HEK293 (cell line): ENCODE measurements around the gene FSTL4.

Experiments used
- CTCF ChIA-PET: fragments of 350-600 bp; formaldehyde crosslinking; extraction: SDS; loops from one replicate; lab custom pipeline; 2021; ENCODE audit warnings: antibody characterized with exemption; lab: Yijun Ruan, JAX
- POLR2A ChIA-PET: fragments of 300-600 bp; formaldehyde crosslinking; extraction: SDS; loops from one replicate; lab custom pipeline; 2020; ENCODE audit warnings: antibody characterized with exemption, inconsistent platforms; lab: Yijun Ruan, JAX
- H3K27ac ChIP-seq: fragments of 200-500 bp; sonication (Bioruptor generic); 2 replicates; pipeline ENCODE4 v1.5.1; 2014; ENCODE audit warnings: low read depth, low read length, control low read depth, inconsistent platforms; ENCODE audit errors: extremely low read depth
- H3K36me3 ChIP-seq, 2 experiments: fragments of 200-500 bp in 1 of 2; sonication (Bioruptor generic) in 1 of 2; 1 replicate in 1 of 2; 2 replicates in 1 of 2; pipeline ENCODE4 v1.5.1; 2014 to 2017; ENCODE audit warnings: inconsistent platforms in 2 of 2, low read length in 2 of 2; ENCODE audit not compliant: control insufficient read depth in 2 of 2, insufficient read depth in 1 of 2
- H3K4me1 ChIP-seq: fragments of 200-500 bp; sonication (Bioruptor generic); 2 replicates; pipeline ENCODE4 v1.5.1; 2014; ENCODE audit warnings: mild to moderate bottlenecking, low read length, inconsistent platforms; ENCODE audit not compliant: control insufficient read depth, insufficient read depth
- H3K4me3 ChIP-seq: 2 replicates; pipeline ENCODE4 v1.5.1; 2011; ENCODE audit warnings: low read depth, mild to moderate bottlenecking, control low read depth, low read length, moderate library complexity
- H3K9me3 ChIP-seq: fragments of 200-500 bp; sonication (Bioruptor generic); 2 replicates; pipeline ENCODE4 v1.5.1; 2014; ENCODE audit warnings: low read depth, low read length, inconsistent platforms; ENCODE audit not compliant: control insufficient read depth, insufficient read depth
- BCL11A ChIP-seq: fragments of 450-650 bp; formaldehyde crosslinking; IDR thresholded peaks from 2 replicates; pipeline ENCODE4 v1.5.1; 2016; ENCODE audit warnings: low read depth, missing biosample characterization, missing genetic modification characterization
- CTCF ChIP-seq: fragments of 450-650 bp; formaldehyde crosslinking; IDR thresholded peaks from 2 replicates; pipeline ENCODE4 v1.5.1; 2016; ENCODE audit warnings: missing biosample characterization, missing genetic modification characterization
- FEZF1 ChIP-seq: fragments of 450-650 bp; formaldehyde crosslinking; IDR thresholded peaks from 2 replicates; pipeline ENCODE4 v1.5.1; 2016; ENCODE audit warnings: missing biosample characterization, missing genetic modification characterization
- GLI2 ChIP-seq: fragments of 450-650 bp; formaldehyde crosslinking; IDR thresholded peaks from 2 replicates; pipeline ENCODE4; 2017; ENCODE audit warnings: missing biosample characterization, missing genetic modification characterization, low read depth, borderline replicate concordance
- KLF17 ChIP-seq: fragments of 450-650 bp; formaldehyde crosslinking; IDR thresholded peaks from 2 replicates; pipeline ENCODE4 v1.5.1; 2016; ENCODE audit warnings: missing biosample characterization, missing genetic modification characterization
- REST ChIP-seq: fragments of 450-650 bp; formaldehyde crosslinking; IDR thresholded peaks from 2 replicates; pipeline ENCODE4 v1.5.1; 2016; ENCODE audit warnings: missing biosample characterization, missing genetic modification characterization
- ZFP41 ChIP-seq: fragments of 450-650 bp; formaldehyde crosslinking; IDR thresholded peaks from 2 replicates; pipeline ENCODE4 v1.5.1; 2016; ENCODE audit warnings: missing biosample characterization, missing genetic modification characterization, borderline replicate concordance
- ZFP69B ChIP-seq: fragments of 450-650 bp; formaldehyde crosslinking; IDR thresholded peaks from 2 replicates; pipeline ENCODE4 v1.5.1; 2016; ENCODE audit warnings: missing biosample characterization, missing genetic modification characterization
- ZNF133 ChIP-seq: fragments of 450-650 bp; formaldehyde crosslinking; IDR thresholded peaks from 2 replicates; pipeline ENCODE4 v1.5.1; 2016; ENCODE audit warnings: missing biosample characterization, missing genetic modification characterization
- ZNF169 ChIP-seq: fragments of 450-650 bp; formaldehyde crosslinking; IDR thresholded peaks from 2 replicates; pipeline ENCODE4 v1.5.1; 2016; ENCODE audit warnings: missing biosample characterization, missing genetic modification characterization
- ZNF175 ChIP-seq: fragments of 450-650 bp; formaldehyde crosslinking; IDR thresholded peaks from 2 replicates; pipeline ENCODE4 v1.5.1; 2016; ENCODE audit warnings: missing biosample characterization, missing genetic modification characterization
- ZNF266 ChIP-seq: fragments of 450-650 bp; formaldehyde crosslinking; IDR thresholded peaks from 2 replicates; pipeline ENCODE4 v1.5.1; 2016; ENCODE audit warnings: missing biosample characterization, missing genetic modification characterization, low read depth
- ZNF280C ChIP-seq: fragments of 450-650 bp; formaldehyde crosslinking; IDR thresholded peaks from 2 replicates; pipeline ENCODE4 v1.5.1; 2016; ENCODE audit warnings: missing biosample characterization, missing genetic modification characterization
- ZNF350 ChIP-seq: fragments of 450-650 bp; formaldehyde crosslinking; IDR thresholded peaks from 2 replicates; pipeline ENCODE4 v1.5.0; 2017; ENCODE audit warnings: missing biosample characterization, mild to moderate bottlenecking, missing genetic modification characterization
- ZNF513 ChIP-seq: fragments of 450-650 bp; IDR thresholded peaks from 2 replicates; pipeline ENCODE4 v1.5.1; 2018; ENCODE audit warnings: missing biosample characterization, missing genetic modification characterization
- ZNF548 ChIP-seq: fragments of 450-650 bp; formaldehyde crosslinking; IDR thresholded peaks from 2 replicates; pipeline ENCODE4 v1.5.1; 2016; ENCODE audit warnings: missing biosample characterization, missing genetic modification characterization
- ZNF555 ChIP-seq: fragments of 450-650 bp; formaldehyde crosslinking; conservative IDR thresholded peaks from 2 replicates; pipeline ENCODE4 v1.5.1; 2017; ENCODE audit warnings: missing biosample characterization, mild to moderate bottlenecking, missing genetic modification characterization, inconsistent platforms
- ZNF560 ChIP-seq: fragments of 450-650 bp; formaldehyde crosslinking; IDR thresholded peaks from 2 replicates; pipeline ENCODE4 v1.5.1; 2017; ENCODE audit warnings: missing biosample characterization, missing genetic modification characterization, borderline replicate concordance
- ZNF776 ChIP-seq: fragments of 450-650 bp; formaldehyde crosslinking; IDR thresholded peaks from 2 replicates; pipeline ENCODE4 v1.5.0; 2017; ENCODE audit warnings: missing biosample characterization, missing genetic modification characterization, borderline replicate concordance
- ZSCAN30 ChIP-seq: fragments of 450-650 bp; IDR thresholded peaks from 2 replicates; pipeline ENCODE4 v1.5.1; 2018; ENCODE audit warnings: missing biosample characterization, mild to moderate bottlenecking, missing genetic modification characterization, moderate library complexity

FSTL4 gene

GRCh38 chr5:133409210-133409674 is 203.1 kb downstream of the FSTL4 start:
- CTCF ChIA-PET = interaction anchor here (1.3 to 1.6 kb wide), 2 partner anchors 12 to 14 kb away, joined by 3 to 4 read pairs; no protein-coding TSS in a partner anchor
- no peaks in the 10 kb centered on the region for H3K4me1 ChIP-seq
- no peak overlapping the region for H3K4me3 ChIP-seq
- POLR2A ChIA-PET = no interaction called here
- H3K9me3 ChIP-seq = no peaks in the 10 kb centered on the region
- H3K36me3 ChIP-seq = no peaks in the 10 kb centered on the region
- TF ChIP-seq ZNF169 (no peak), ZNF280C (tag by site-specific recombination) (no peak), KLF17 (tag by site-specific recombination) (no peak), ZNF266 (tag by site-specific recombination) (no peak), ZNF133 (tag by site-specific recombination) (no peak), FEZF1 (tag by site-specific recombination) (no peak), ZFP41 (tag by site-specific recombination) (no peak), BCL11A (tag by site-specific recombination) (no peak), GLI2 (no peak), ZNF175 (tag by site-specific recombination) (no peak), ZNF350 (tag by site-specific recombination) (no peak), ZSCAN30 (no peak), ZNF555 (tag by site-specific recombination) (no peak), REST (tag by site-specific recombination) (no peak)
- H3K27ac ChIP-seq = no peak overlapping the region

- H3K9me3 ChIP-seq = no peaks in the 10 kb centered on the region
- CTCF ChIA-PET = interaction anchor here (1.3 to 1.6 kb wide), 2 partner anchors 13 to 15 kb away, joined by 3 to 4 read pairs; no protein-coding TSS in a partner anchor
- no peaks in the 10 kb centered on the region for H3K36me3 ChIP-seq
- H3K4me3 ChIP-seq = no peak overlapping the region
- no peaks in the 10 kb centered on the region for H3K4me1 ChIP-seq
- no peak overlapping the region for H3K27ac ChIP-seq
- POLR2A ChIA-PET = no interaction called here
- TF ChIP-seq ZFP69B (no peak), ZNF560 (tag by site-specific recombination) (no peak), ZNF776 (tag by site-specific recombination) (no peak), CTCF (no peak), ZNF548 (tag by site-specific recombination) (no peak), ZNF513 (tag by site-specific recombination) (no peak)
These were observed 204.0 kb downstream of the FSTL4 start for GRCh38 chr5:133408322-133408721.
